ENCODE data around the gene FAM200B.

Gene FAM200B

DNA sequence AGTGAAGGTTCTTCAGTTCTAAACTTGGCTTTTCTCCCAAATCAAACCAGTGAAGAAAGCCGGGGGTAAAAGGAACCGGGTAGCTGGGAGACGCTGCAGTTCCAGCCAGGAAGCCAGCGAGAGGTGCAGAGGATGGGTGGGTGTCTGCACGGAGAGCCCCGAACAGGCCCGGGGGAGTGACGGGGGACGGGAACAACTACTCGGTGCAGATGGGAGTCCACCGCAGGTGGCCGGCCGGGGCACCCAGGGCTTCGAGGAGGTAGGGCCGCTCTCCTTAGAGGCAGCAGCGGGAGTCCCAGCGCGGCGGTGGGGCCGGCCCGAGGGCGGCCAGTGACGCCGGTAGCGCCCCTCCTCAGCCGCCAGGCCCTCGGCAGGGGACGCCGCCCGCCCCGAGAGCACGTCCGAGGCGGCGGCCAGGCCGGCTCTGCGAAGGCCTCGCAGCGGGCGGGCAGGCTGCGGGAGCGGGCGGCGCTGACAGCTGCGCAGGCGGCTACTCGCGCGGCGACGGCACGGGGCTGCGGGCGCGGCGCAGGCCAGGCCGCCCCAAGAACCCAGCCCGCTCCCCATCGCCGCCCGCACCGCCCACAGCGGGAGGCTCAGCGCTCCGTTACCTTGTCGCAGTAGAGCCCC, 26.9 kb upstream of the FAM200B start:
- Histone ChIP-seq H3K36me3 (ENCODE audit: control insufficient read depth, insufficient read depth, low read length) (no peaks in the 10 kb centered on the region), H3K27me3 (ENCODE audit: control insufficient read depth, insufficient read depth, low read length) (no peaks in the 10 kb centered on the region), H3K27ac (ENCODE audit: low read length) (no peak overlapping the region), H3K4me3 (ENCODE audit: low read length) (peak overlapping the region; percentile 95), H3K9me3 (ENCODE audit: control insufficient read depth, insufficient read depth, low read length) (no peaks in the 10 kb centered on the region), H3K4me1 (ENCODE audit: control insufficient read depth, insufficient read depth, low read length) (no peaks in the 10 kb centered on the region)
- DNase-seq (ENCODE audit: low read depth, low spot score), result no peak
- no CpG with 5 or more reads among the region's 66 CpGs for WGBS (ENCODE audit: insufficient coverage, insufficient read length)

DNA sequence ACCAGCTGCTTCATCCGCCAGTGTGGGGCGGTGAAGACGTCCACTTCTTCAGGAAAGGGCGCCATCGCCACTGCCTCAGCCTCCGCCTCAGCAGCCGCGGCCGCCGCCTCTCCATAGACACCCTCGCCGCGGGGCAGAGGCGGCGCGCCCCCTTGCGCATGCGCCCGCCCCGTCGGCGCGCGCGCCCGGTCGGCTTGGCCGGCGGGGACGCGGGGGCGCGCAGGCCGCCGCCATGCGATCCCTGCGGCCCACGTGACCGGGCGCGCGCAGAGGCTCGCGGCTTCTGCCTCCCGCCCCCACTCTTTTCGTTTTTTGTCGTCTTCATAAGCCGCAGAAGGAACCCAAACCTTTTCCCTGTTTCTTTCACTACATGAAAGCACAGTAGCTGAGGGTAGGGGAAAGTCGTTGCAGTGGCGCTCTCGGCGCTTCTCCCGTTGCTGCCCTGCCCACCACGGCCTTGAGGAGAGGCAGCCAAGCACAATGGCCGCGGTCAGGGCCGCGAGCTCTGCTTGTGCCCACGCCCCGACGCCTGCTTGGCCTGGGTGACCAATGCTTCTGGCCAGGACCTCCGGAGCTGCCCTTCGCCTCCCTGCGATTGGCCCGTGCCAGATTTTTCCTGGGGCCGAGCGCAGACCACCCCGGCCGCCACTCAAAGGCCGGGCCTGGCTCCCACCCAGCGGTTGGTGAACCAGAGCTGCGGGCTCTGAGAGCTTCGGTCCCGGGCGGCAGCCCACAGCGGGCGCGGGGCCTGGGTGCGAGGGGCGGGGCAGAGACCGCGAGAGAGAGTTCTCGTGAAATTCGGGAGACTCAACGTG, 26.2 kb upstream of the FAM200B start, which contains the start of gene FBXL5:
Gene FBXL5 (minus strand): TSS at position 135 of the 815 bp plus-strand sequence. CDS start 70 bp downstream, at position 65.
- Histone ChIP-seq H3K4me1 (ENCODE audit: control insufficient read depth, insufficient read depth, low read length) (no peaks in the 10 kb centered on the region), H3K4me3 (ENCODE audit: low read length) (peak within 1 kb of the TSS; percentile 95), H3K27ac (ENCODE audit: low read length) (no peak within 1 kb of the TSS), H3K27me3 (ENCODE audit: control insufficient read depth, insufficient read depth, low read length) (no peaks in the 10 kb centered on the region), H3K9me3 (ENCODE audit: control insufficient read depth, insufficient read depth, low read length) (no peaks in the 10 kb centered on the region), H3K36me3 (ENCODE audit: control insufficient read depth, insufficient read depth, low read length) (no peaks in the 10 kb centered on the region)
- no peak for DNase-seq (ENCODE audit: low read depth, low spot score)
- no CpG with 5 or more reads among the region's 85 CpGs for WGBS (ENCODE audit: insufficient coverage, insufficient read length)

DNA sequence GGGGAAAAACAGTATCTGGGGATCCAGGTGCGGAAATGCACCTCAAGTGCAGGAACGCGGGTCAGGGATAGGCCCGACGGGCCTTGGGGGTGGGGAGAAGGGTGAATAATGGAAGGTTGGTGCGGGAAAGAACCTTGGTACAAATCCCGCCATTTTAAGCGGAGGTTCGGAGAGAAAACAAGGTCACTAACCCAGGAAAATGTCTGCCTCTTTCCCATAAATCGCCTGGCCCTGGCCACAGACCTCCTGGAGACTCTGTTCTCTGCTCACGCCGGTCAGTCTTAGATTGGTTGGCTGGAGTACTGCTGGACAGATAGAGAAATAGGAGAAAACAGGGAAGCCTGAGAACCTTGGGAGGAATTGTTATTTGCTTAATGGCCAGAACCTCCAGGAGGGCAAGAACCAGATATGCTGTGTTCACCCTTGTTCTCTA, 25.6 kb upstream of the FAM200B start:
- no peak for DNase-seq (ENCODE audit: low read depth, low spot score)
- Histone ChIP-seq H3K9me3 (ENCODE audit: control insufficient read depth, insufficient read depth, low read length) (no peaks in the 10 kb centered on the region), H3K27me3 (ENCODE audit: control insufficient read depth, insufficient read depth, low read length) (no peaks in the 10 kb centered on the region), H3K4me1 (ENCODE audit: control insufficient read depth, insufficient read depth, low read length) (no peaks in the 10 kb centered on the region), H3K36me3 (ENCODE audit: control insufficient read depth, insufficient read depth, low read length) (no peaks in the 10 kb centered on the region), H3K4me3 (ENCODE audit: low read length) (peak overlapping the region; percentile 42; the same call in 1 of the 2 replicates), H3K27ac (ENCODE audit: low read length) (no peak overlapping the region)
- WGBS (ENCODE audit: insufficient coverage, insufficient read length), result no CpG with 5 or more reads among the region's 12 CpGs

DNA sequence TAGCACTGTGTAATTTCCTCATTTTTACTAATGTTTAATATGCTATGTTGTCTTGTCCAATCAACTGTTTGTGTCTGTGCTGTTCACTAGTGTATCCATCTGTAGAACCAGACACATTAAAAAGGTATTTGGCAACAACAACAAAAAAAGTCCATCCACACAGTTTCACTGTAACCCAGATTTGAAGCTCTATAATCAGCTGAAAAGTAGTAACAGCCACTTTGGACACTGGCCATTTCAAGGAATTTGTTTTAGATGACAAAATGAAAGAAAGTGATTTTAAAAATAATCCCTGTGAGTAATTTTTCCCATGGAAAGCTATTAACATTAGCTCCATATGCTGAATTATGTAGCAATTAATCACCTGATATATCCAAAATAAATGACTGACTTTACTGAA, 24.3 kb upstream of the FAM200B start:
- Histone ChIP-seq H3K4me1 (ENCODE audit: control insufficient read depth, insufficient read depth, low read length) (no peaks in the 10 kb centered on the region), H3K9me3 (ENCODE audit: control insufficient read depth, insufficient read depth, low read length) (no peaks in the 10 kb centered on the region), H3K27ac (ENCODE audit: low read length) (no peak overlapping the region), H3K36me3 (ENCODE audit: control insufficient read depth, insufficient read depth, low read length) (no peaks in the 10 kb centered on the region), H3K4me3 (ENCODE audit: low read length) (no peak overlapping the region), H3K27me3 (ENCODE audit: control insufficient read depth, insufficient read depth, low read length) (no peaks in the 10 kb centered on the region)
- no peak for DNase-seq (ENCODE audit: low read depth, low spot score)

DNA sequence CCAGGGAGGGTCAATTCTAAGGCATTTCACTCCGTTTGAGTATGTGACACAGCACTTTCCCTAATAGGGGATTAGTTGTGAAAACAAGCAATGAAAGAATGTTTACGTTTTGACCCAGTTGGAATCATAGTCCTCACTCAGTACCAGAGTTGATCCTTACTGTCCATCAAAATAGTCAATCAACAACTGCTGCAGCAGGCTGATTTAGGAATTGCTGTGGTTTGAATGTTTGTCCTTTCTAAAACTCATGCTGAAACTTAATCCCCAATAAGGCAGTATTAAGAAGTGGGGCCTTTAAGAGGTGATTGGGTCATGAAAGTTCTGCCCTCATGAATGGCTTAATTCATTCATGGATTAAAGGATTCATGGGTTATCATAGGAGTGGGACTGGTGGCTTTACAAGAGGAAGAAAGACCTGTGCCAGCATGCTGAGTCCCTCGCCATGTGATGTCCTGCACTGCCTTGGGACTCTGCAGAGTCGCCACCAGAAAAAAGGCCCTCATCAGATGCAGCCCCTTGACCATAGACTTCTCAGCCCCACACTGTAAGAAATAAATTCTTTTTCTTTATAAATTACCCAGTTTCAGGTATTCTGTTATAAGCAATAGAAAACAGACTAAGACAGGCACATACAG, 23.4 kb upstream of the FAM200B start:
- Histone ChIP-seq H3K4me1 (ENCODE audit: control insufficient read depth, insufficient read depth, low read length) (no peaks in the 10 kb centered on the region), H3K9me3 (ENCODE audit: control insufficient read depth, insufficient read depth, low read length) (no peaks in the 10 kb centered on the region), H3K27me3 (ENCODE audit: control insufficient read depth, insufficient read depth, low read length) (no peaks in the 10 kb centered on the region), H3K27ac (ENCODE audit: low read length) (no peak overlapping the region), H3K4me3 (ENCODE audit: low read length) (no peak overlapping the region), H3K36me3 (ENCODE audit: control insufficient read depth, insufficient read depth, low read length) (no peaks in the 10 kb centered on the region)
- DNase-seq (ENCODE audit: low read depth, low spot score), result no peak
- WGBS (ENCODE audit: insufficient coverage, insufficient read length), result no CpG with 5 or more reads among the region's 4 CpGs

DNA sequence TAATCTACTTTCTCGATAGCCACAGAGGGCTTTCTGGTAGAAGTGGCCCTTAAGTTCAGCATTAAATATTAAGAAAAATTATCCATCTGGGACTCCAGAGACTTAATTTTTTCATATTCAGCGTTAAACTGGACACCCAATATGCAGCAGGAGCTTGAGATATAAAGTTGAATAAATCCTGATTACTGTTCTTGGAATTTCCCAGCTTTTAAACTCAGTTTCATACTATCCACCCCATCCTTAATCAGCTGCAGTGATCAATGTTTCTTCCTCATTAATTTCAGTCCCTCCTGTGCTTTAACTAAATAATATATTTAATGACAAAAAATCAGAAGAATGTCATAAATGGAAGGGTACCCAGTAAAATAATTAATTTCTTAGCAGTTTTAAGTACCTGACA, 22.8 kb upstream of the FAM200B start:
- H3K9me3 ChIP-seq (ENCODE audit: control insufficient read depth, insufficient read depth, low read length), result no peaks in the 10 kb centered on the region
- no peak for DNase-seq (ENCODE audit: low read depth, low spot score)
- WGBS (ENCODE audit: insufficient coverage, insufficient read length), result no CpG with 5 or more reads among the region's 2 CpGs

DNA sequence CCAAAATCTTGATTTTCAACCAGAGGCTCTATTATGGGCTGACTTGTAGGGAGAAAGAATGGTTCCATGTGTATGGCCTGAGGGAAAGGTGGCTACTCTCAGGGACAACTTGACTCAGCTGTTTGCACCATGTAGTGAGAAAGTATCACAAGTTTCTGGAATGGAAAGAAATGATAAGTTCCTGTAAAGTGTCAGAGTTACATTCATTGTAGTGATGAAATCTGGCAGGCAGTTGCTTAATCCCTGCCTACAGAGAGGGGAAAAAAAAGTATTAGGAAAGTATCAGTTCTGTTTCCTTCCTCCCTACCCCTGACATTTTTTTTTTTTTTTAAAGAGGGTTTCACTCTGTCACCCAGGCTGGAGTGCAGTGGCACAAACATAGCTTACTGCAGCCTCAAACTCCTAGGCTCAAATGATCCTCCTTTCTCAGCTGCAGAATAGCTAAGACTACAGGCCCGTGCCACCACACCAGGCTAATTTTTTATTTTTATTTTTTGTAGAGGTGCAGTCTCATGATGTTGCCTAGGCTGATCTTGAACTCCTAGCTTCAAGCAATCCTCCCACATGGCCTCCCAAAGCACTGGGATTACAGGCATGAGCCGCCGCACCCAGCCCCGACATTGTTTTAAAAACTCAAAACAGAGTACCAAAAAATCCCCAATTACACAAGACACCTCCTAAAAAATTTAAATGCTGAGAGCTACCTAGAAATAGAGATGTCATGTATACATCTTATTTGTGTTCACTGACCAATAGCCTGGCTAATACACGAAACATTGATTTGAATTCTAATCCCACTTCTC, 21.7 kb upstream of the FAM200B start:
- DNase-seq (ENCODE audit: low read depth, low spot score), result no peak
- no peak overlapping the region for H3K27ac ChIP-seq (ENCODE audit: low read length)
- no peak overlapping the region for H3K4me3 ChIP-seq (ENCODE audit: low read length)
- no peaks in the 10 kb centered on the region for H3K4me1 ChIP-seq (ENCODE audit: control insufficient read depth, insufficient read depth, low read length)
- no peaks in the 10 kb centered on the region for H3K27me3 ChIP-seq (ENCODE audit: control insufficient read depth, insufficient read depth, low read length)
- no peaks in the 10 kb centered on the region for H3K36me3 ChIP-seq (ENCODE audit: control insufficient read depth, insufficient read depth, low read length)
- no CpG with 5 or more reads among the region's 5 CpGs for WGBS (ENCODE audit: insufficient coverage, insufficient read length)
- H3K9me3 ChIP-seq (ENCODE audit: control insufficient read depth, insufficient read depth, low read length), result no peaks in the 10 kb centered on the region

More for the DNA sequence above, 22.8 kb upstream of the FAM200B start:
- Histone ChIP-seq H3K27me3 (ENCODE audit: control insufficient read depth, insufficient read depth, low read length) (no peaks in the 10 kb centered on the region), H3K4me3 (ENCODE audit: low read length) (no peak overlapping the region), H3K4me1 (ENCODE audit: control insufficient read depth, insufficient read depth, low read length) (no peaks in the 10 kb centered on the region), H3K36me3 (ENCODE audit: control insufficient read depth, insufficient read depth, low read length) (no peaks in the 10 kb centered on the region), H3K27ac (ENCODE audit: low read length) (no peak overlapping the region)

DNA sequence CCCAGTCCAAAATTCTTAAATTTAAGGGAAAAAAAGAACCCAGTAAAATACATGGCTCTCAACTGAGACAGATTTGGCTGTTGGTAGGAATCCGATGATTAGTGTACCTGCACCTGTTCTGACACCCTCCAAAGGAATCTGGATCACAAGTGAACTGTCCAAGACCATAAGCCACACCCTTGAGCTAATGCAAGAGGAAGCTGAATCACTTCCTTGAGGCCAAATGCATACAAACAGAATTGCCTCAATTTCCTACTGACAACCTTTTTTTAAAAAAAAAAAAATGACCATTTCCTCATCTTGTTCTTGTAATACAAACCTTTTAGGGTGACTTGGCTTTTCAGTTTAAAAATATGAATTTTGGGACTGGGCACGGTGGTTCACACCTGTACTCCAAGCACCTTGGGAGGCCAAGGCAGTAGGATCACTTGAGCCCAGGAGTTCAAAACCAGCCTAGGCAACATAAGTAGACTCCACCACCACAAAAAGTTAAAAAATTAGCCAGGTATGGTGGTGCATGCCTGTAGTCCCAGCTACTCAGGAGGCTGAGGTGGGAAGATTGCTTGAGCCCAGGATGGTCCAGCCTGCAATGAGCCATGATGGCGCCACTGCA, 15.8 kb upstream of the FAM200B start:
- Histone ChIP-seq H3K36me3 (ENCODE audit: control insufficient read depth, insufficient read depth, low read length) (no peaks in the 10 kb centered on the region; the same call in 1 of the 2 replicates), H3K9me3 (ENCODE audit: control insufficient read depth, insufficient read depth, low read length) (no peaks in the 10 kb centered on the region), H3K4me3 (ENCODE audit: low read length) (no peak overlapping the region), H3K27me3 (ENCODE audit: control insufficient read depth, insufficient read depth, low read length) (no peaks in the 10 kb centered on the region), H3K4me1 (ENCODE audit: control insufficient read depth, insufficient read depth, low read length) (no peaks in the 10 kb centered on the region), H3K27ac (ENCODE audit: low read length) (no peak overlapping the region)
- no CpG with 5 or more reads among the region's 3 CpGs for WGBS (ENCODE audit: insufficient coverage, insufficient read length)
- no peak for DNase-seq (ENCODE audit: low read depth, low spot score)

DNA sequence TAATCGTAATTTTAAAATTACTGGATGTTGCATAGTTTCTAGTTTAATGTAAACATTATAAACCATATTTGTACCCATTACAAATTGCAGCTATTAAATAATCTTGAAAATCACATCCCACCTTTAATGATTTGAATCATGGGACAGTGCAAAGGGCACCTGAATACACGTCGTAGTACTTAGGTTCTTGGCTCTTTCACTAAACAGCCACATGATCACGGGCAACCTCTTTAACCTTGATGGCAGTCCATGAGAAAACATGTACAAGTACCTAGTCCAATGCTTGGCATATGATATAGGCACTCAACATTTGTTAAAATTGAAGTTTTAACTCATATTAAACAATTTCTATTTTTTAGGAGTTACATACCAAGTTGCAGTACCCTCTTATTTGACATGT, 14.6 kb upstream of the FAM200B start:
- no peak overlapping the region for H3K27ac ChIP-seq (ENCODE audit: low read length)
- H3K9me3 ChIP-seq (ENCODE audit: control insufficient read depth, insufficient read depth, low read length), result no peaks in the 10 kb centered on the region
- H3K36me3 ChIP-seq (ENCODE audit: control insufficient read depth, insufficient read depth, low read length), result no peaks in the 10 kb centered on the region; the same call in 1 of the 2 replicates
- H3K4me3 ChIP-seq (ENCODE audit: low read length), result no peak overlapping the region
- no peaks in the 10 kb centered on the region for H3K27me3 ChIP-seq (ENCODE audit: control insufficient read depth, insufficient read depth, low read length)
- DNase-seq (ENCODE audit: low read depth, low spot score), result no peak
- H3K4me1 ChIP-seq (ENCODE audit: control insufficient read depth, insufficient read depth, low read length), result no peaks in the 10 kb centered on the region
- WGBS (ENCODE audit: insufficient coverage, insufficient read length), result no CpG with 5 or more reads among the region's 4 CpGs

All from iPS DF 6.9 (cell line).